HG02623 (cell line): Measurements from ENCODE around the gene OTC.

ENCODE experiments used
- ATAC-seq: cut with Tn5 transposase; IDR thresholded peaks from one replicate; pipeline ENCODE4 v1.9.1; 2021; ENCODE audit warnings: moderate library complexity; ENCODE audit not compliant: unreplicated experiment

The OTC gene

GRCh38 chrX:38357747-38358673 lies 5.6 kb downstream of the OTC start:
- no peak for ATAC-seq

- ATAC-seq: no peak
Measured at GRCh38 chrX:38363046-38363445, 10.6 kb downstream of the OTC start.

- no peak for ATAC-seq
Measured at GRCh38 chrX:38365954-38366353, 13.6 kb downstream of the OTC start.

GRCh38 chrX:38368774-38369173 lies 16.4 kb downstream of the OTC start:
- no peak for ATAC-seq

GRCh38 chrX:38371641-38372040 lies 19.2 kb downstream of the OTC start:
- ATAC-seq: no peak

- no peak for ATAC-seq
Measured at GRCh38 chrX:38374431-38374830, 22.0 kb downstream of the OTC start.

- ATAC-seq: no peak
Measured at GRCh38 chrX:38375891-38376290, 23.5 kb downstream of the OTC start.

- ATAC-seq: no peak
Measured at GRCh38 chrX:38376747-38377146, 24.3 kb downstream of the OTC start.

- ATAC-seq: no peak
Measured at GRCh38 chrX:38379088-38379487, 26.7 kb downstream of the OTC start.

GRCh38 chrX:38382663-38383062 lies 30.3 kb downstream of the OTC start:
- ATAC-seq: no peak

- no peak for ATAC-seq
Measured at GRCh38 chrX:38400389-38400910, 48.0 kb downstream of the OTC start.

- ATAC-seq: no peak
Measured at GRCh38 chrX:38402118-38402517, 49.7 kb downstream of the OTC start.

- ATAC-seq: no peak
Measured at GRCh38 chrX:38403834-38404233, 51.4 kb downstream of the OTC start.

GRCh38 chrX:38407126-38407525 lies 54.7 kb downstream of the OTC start:
- ATAC-seq: no peak

- ATAC-seq: no peak
Measured at GRCh38 chrX:38409289-38409688, 56.9 kb downstream of the OTC start.

- no peak for ATAC-seq
Measured at GRCh38 chrX:38426785-38427184, 74.4 kb downstream of the OTC start.

- ATAC-seq: no peak
Measured at GRCh38 chrX:38431525-38431924, 79.1 kb downstream of the OTC start.

GRCh38 chrX:38435130-38435529 lies 82.7 kb downstream of the OTC start:
- ATAC-seq: no peak

- no peak for ATAC-seq
Measured at GRCh38 chrX:38437093-38437492, 84.7 kb downstream of the OTC start.

- no peak for ATAC-seq
Measured at GRCh38 chrX:38438321-38438720, 85.9 kb downstream of the OTC start.

- no peak for ATAC-seq
Measured at GRCh38 chrX:38452603-38453002, 100.2 kb downstream of the OTC start.

GRCh38 chrX:38458071-38458470 lies 105.7 kb downstream of the OTC start:
- ATAC-seq: no peak

- ATAC-seq: no peak
Measured at GRCh38 chrX:38462257-38462656, 109.9 kb downstream of the OTC start.
